GM12873 (cell line): ENCODE data around the gene WIF1.

Source experiments
- CTCF ChIP-seq: IDR thresholded peaks from 2 replicates; pipeline ENCODE4 v1.5.1; 2012; ENCODE audit warnings: low read depth, mild to moderate bottlenecking, moderate library complexity, low read length, control low read depth; ENCODE audit not compliant: insufficient read depth; ENCODE audit errors: missing control alignments

Gene WIF1

GRCh38 chr12:65162609-65163008 is 41.5 kb upstream of the WIF1 start:
- TF ChIP-seq CTCF = no peak

- no peak for TF ChIP-seq CTCF
Observed at GRCh38 chr12:65157091-65157490, 36.0 kb upstream of the WIF1 start.

GRCh38 chr12:65156366-65156841 is 35.3 kb upstream of the WIF1 start:
- no peak for TF ChIP-seq CTCF

- no peak for TF ChIP-seq CTCF
Observed at GRCh38 chr12:65155784-65156183, 34.7 kb upstream of the WIF1 start.

GRCh38 chr12:65152596-65152995 is 31.5 kb upstream of the WIF1 start:
- no peak for TF ChIP-seq CTCF

- no peak for TF ChIP-seq CTCF
Observed at GRCh38 chr12:65152012-65152411, 30.9 kb upstream of the WIF1 start.

GRCh38 chr12:65147312-65147905 is 26.3 kb upstream of the WIF1 start:
- TF ChIP-seq CTCF = no peak
